ENCODE results near the gene CNNM1.

Gene CNNM1

GRCh38 chr10:99329304-99329553 is at the start of gene CNNM1:
TSS of gene CNNM1 (plus strand) at chr10:99329356. CDS start at chr10:99329388, 32 bp downstream.
- Histone ChIP-seq H3K9me2 (replicated peaks; ENCODE audit: control insufficient read depth, low read length) (no peaks in the 10 kb centered on the region), H3K27me3 (ENCODE audit: control insufficient read depth, low read length) (no peaks in the 10 kb centered on the region), H4K20me1 (ENCODE audit: control insufficient read depth, insufficient read depth, low read depth, low read length) (no peaks in the 10 kb centered on the region), H3K27ac (ENCODE audit: low read depth, low read length) (no peak within 1 kb of the TSS), H3K79me2 (ENCODE audit: control insufficient read depth, low read length) (no peaks in the 10 kb centered on the region), H3K36me3 (ENCODE audit: control insufficient read depth, low read length) (no peaks in the 10 kb centered on the region), H3F3A (ENCODE audit: control insufficient read depth, insufficient read depth) (no peaks in the 10 kb centered on the region), H3K4me2 (ENCODE audit: low read length) (no peak within 1 kb of the TSS), H3K4me3 (ENCODE audit: low read length) (no peak within 1 kb of the TSS), H3K4me1 (ENCODE audit: control insufficient read depth, low read length) (no peaks in the 10 kb centered on the region), H3K9me3 (ENCODE audit: control insufficient read depth, insufficient read depth, low read length) (no peaks in the 10 kb centered on the region; the same call in 1 of the 2 replicates)
- TF ChIP-seq CTCF (IDR thresholded peaks at IDR 0.05; ENCODE audit: low read depth, low read length, poor library complexity, severe bottlenecking) (no peak), EZH2phosphoT487 (IDR thresholded peaks at IDR 0.05; ENCODE audit: borderline replicate concordance, low read length) (no peak)

- TF ChIP-seq CTCF (IDR thresholded peaks at IDR 0.05; ENCODE audit: low read depth, low read length, poor library complexity, severe bottlenecking), result no peak
- TF ChIP-seq EZH2phosphoT487 (IDR thresholded peaks at IDR 0.05; ENCODE audit: borderline replicate concordance, low read length), result no peak
- Histone ChIP-seq H3K9me2 (replicated peaks; ENCODE audit: control insufficient read depth, low read length) (no peaks in the 10 kb centered on the region), H4K20me1 (ENCODE audit: control insufficient read depth, insufficient read depth, low read depth, low read length) (no peaks in the 10 kb centered on the region), H3K4me3 (ENCODE audit: low read length) (no peak overlapping the region), H3F3A (ENCODE audit: control insufficient read depth, insufficient read depth) (no peaks in the 10 kb centered on the region), H3K4me2 (ENCODE audit: low read length) (no peak overlapping the region), H3K36me3 (ENCODE audit: control insufficient read depth, low read length) (no peaks in the 10 kb centered on the region), H3K9me3 (ENCODE audit: control insufficient read depth, insufficient read depth, low read length) (peaks cover 5% of the 10 kb centered on the region; the same call in 1 of the 2 replicates), H3K27me3 (ENCODE audit: control insufficient read depth, low read length) (peaks cover 8% of the 10 kb centered on the region), H3K79me2 (ENCODE audit: control insufficient read depth, low read length) (no peaks in the 10 kb centered on the region), H3K27ac (ENCODE audit: low read depth, low read length) (no peak overlapping the region), H3K4me1 (ENCODE audit: control insufficient read depth, low read length) (peaks cover 9% of the 10 kb centered on the region)
Observed at GRCh38 chr10:99279626-99280111, 49.5 kb upstream of the CNNM1 start.

- Histone ChIP-seq H3K9me3 (ENCODE audit: control insufficient read depth, insufficient read depth, low read length) (peaks cover 5% of the 10 kb centered on the region; the same call in 1 of the 2 replicates), H3K4me2 (ENCODE audit: low read length) (no peak overlapping the region), H3K36me3 (ENCODE audit: control insufficient read depth, low read length) (no peaks in the 10 kb centered on the region), H4K20me1 (ENCODE audit: control insufficient read depth, insufficient read depth, low read depth, low read length) (no peaks in the 10 kb centered on the region), H3K4me3 (ENCODE audit: low read length) (no peak overlapping the region), H3K27me3 (ENCODE audit: control insufficient read depth, low read length) (peaks cover 3% of the 10 kb centered on the region), H3K9me2 (replicated peaks; ENCODE audit: control insufficient read depth, low read length) (no peaks in the 10 kb centered on the region), H3K27ac (ENCODE audit: low read depth, low read length) (no peak overlapping the region), H3K4me1 (ENCODE audit: control insufficient read depth, low read length) (peaks cover 9% of the 10 kb centered on the region), H3F3A (ENCODE audit: control insufficient read depth, insufficient read depth) (no peaks in the 10 kb centered on the region), H3K79me2 (ENCODE audit: control insufficient read depth, low read length) (no peaks in the 10 kb centered on the region)
- no peak for TF ChIP-seq EZH2phosphoT487 (IDR thresholded peaks at IDR 0.05; ENCODE audit: borderline replicate concordance, low read length)
- TF ChIP-seq CTCF (IDR thresholded peaks at IDR 0.05; ENCODE audit: low read depth, low read length, poor library complexity, severe bottlenecking), result no peak
Observed at GRCh38 chr10:99280472-99280871, 48.7 kb upstream of the CNNM1 start.
